Uterus (tissue), 2 donors: ENCODE data around the gene FMNL1.

Experiments used
- CTCF ChIP-seq, 4 experiments: fragments of 200-600 bp in 2 of 4; fragments of 450-650 bp in 2 of 4; sonication (generic) in 2 of 4; IDR thresholded peaks; one replicate each; pipeline ENCODE4 v1.5.1; 2016 to 2019; ENCODE audit warnings: antibody characterized with exemption in 4 of 4, mild to moderate bottlenecking in 2 of 4, moderate library complexity in 1 of 4
- POLR2A ChIP-seq, 2 donors: fragments of 450-650 bp; IDR thresholded peaks; one replicate each; pipeline ENCODE4 v1.6.1; 2016; ENCODE audit warnings: antibody characterized with exemption in 2 of 2, mild to moderate bottlenecking in 1 of 2, moderate library complexity in 1 of 2

- no peak for TF ChIP-seq CTCF (IDR thresholded peaks at IDR 0.05)
- TF ChIP-seq POLR2A (IDR thresholded peaks at IDR 0.05) = no peak
Measured at GRCh38 chr17:45197108-45197507, 24.6 kb upstream of the FMNL1 start.
